ENCODE measurements around the gene TNFRSF19. TPM values are rescaled to one million over a fixed set of nuclear protein-coding genes. Genes with fewer than 3 reads are reported as not detected.

TNFRSF19 gene
- total RNA-seq, 1 experiment from 2014 or later: 0.06 TPM

DNA sequence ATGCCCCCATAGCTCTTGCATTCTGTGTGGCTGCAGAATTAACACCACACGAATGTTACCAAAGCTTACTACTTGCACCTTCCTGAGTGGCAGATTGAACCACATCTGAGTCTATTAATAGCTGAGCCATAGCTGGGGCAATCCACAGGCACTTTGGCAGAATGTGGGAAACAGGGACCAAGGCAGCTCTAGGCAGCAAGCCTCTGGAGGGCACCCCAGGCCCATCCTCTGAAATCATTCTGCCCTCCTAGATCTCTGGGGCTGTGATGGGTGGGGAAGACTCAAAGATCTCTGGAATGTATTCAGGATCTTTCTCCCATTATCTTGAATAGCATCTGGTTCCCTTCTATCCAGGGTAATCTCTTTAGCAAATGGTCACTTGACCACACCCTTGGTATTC lies 139.3 kb downstream of the TNFRSF19 start:
- no peaks in the 10 kb centered on the region for H3K9me3 ChIP-seq (ENCODE audit: low read depth, low read length, poor library complexity, severe bottlenecking)
- intact Hi-C loops (cut with micrococcal nuclease; ENCODE audit: unreplicated experiment): loop anchor here (10.0 kb wide), 1 partner anchor 245 kb away; no protein-coding TSS in a partner anchor
- no peaks in the 10 kb centered on the region for H3K4me1 ChIP-seq (ENCODE audit: insufficient read depth, low read length, poor library complexity, severe bottlenecking)
- CTCF ChIA-PET: no interaction called here
- no peak for DNase-seq (ENCODE audit: low spot score)
- BruUV-seq (replicated peaks): no TSS peak
- TF ChIP-seq, protein P1, sequence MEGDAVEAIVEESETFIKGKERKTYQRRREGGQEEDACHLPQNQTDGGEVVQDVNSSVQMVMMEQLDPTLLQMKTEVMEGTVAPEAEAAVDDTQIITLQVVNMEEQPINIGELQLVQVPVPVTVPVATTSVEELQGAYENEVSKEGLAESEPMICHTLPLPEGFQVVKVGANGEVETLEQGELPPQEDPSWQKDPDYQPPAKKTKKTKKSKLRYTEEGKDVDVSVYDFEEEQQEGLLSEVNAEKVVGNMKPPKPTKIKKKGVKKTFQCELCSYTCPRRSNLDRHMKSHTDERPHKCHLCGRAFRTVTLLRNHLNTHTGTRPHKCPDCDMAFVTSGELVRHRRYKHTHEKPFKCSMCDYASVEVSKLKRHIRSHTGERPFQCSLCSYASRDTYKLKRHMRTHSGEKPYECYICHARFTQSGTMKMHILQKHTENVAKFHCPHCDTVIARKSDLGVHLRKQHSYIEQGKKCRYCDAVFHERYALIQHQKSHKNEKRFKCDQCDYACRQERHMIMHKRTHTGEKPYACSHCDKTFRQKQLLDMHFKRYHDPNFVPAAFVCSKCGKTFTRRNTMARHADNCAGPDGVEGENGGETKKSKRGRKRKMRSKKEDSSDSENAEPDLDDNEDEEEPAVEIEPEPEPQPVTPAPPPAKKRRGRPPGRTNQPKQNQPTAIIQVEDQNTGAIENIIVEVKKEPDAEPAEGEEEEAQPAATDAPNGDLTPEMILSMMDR (conservative IDR thresholded peaks at IDR 0.05; ENCODE audit: low read depth, low read length): no peak
- TF ChIP-seq EZH2 (IDR thresholded peaks at IDR 0.05; ENCODE audit: borderline replicate concordance, low read depth, low read length, poor library complexity, severe bottlenecking): no peak
- H3K4me3 ChIP-seq (ENCODE audit: low read depth, low read length, poor library complexity, severe bottlenecking): no peak overlapping the region
- POLR2A ChIA-PET (ENCODE audit: low non-redundant PET): no interaction called here
- no peaks in the 10 kb centered on the region for H3K27me3 ChIP-seq (replicated peaks; ENCODE audit: insufficient read depth, low read depth, low read length, poor library complexity)
- no peak overlapping the region for H3K27ac ChIP-seq (ENCODE audit: low read depth, low read length, poor library complexity, severe bottlenecking)
- no peaks in the 10 kb centered on the region for H3K36me3 ChIP-seq (ENCODE audit: insufficient read depth, low read length, poor library complexity, severe bottlenecking)

GRCh38 chr13:23710366-23710765 lies 140.2 kb downstream of the TNFRSF19 start:
- Histone ChIP-seq H3K36me3 (ENCODE audit: insufficient read depth, low read length, poor library complexity, severe bottlenecking) (no peaks in the 10 kb centered on the region), H3K4me3 (ENCODE audit: low read depth, low read length, poor library complexity, severe bottlenecking) (no peak overlapping the region), H3K4me1 (ENCODE audit: insufficient read depth, low read length, poor library complexity, severe bottlenecking) (no peaks in the 10 kb centered on the region), H3K27me3 (replicated peaks; ENCODE audit: insufficient read depth, low read depth, low read length, poor library complexity) (no peaks in the 10 kb centered on the region), H3K27ac (ENCODE audit: low read depth, low read length, poor library complexity, severe bottlenecking) (no peak overlapping the region), H3K9me3 (ENCODE audit: low read depth, low read length, poor library complexity, severe bottlenecking) (no peaks in the 10 kb centered on the region)
- intact Hi-C loops (cut with micrococcal nuclease; ENCODE audit: unreplicated experiment): no loop called here
- CTCF ChIA-PET: no interaction called here
- BruUV-seq (replicated peaks): no TSS peak
- DNase-seq (ENCODE audit: low spot score): no peak
- POLR2A ChIA-PET (ENCODE audit: low non-redundant PET): no interaction called here
- TF ChIP-seq EZH2 (IDR thresholded peaks at IDR 0.05; ENCODE audit: borderline replicate concordance, low read depth, low read length, poor library complexity, severe bottlenecking): no peak
- TF ChIP-seq, protein P1 (conservative IDR thresholded peaks at IDR 0.05; ENCODE audit: low read depth, low read length): no peak

- Histone ChIP-seq H3K9me3 (ENCODE audit: low read depth, low read length, poor library complexity, severe bottlenecking) (no peaks in the 10 kb centered on the region), H3K4me1 (ENCODE audit: insufficient read depth, low read length, poor library complexity, severe bottlenecking) (no peaks in the 10 kb centered on the region), H3K27ac (ENCODE audit: low read depth, low read length, poor library complexity, severe bottlenecking) (no peak overlapping the region), H3K36me3 (ENCODE audit: insufficient read depth, low read length, poor library complexity, severe bottlenecking) (no peaks in the 10 kb centered on the region), H3K27me3 (replicated peaks; ENCODE audit: insufficient read depth, low read depth, low read length, poor library complexity) (no peaks in the 10 kb centered on the region), H3K4me3 (ENCODE audit: low read depth, low read length, poor library complexity, severe bottlenecking) (no peak overlapping the region)
- ChIA-PET POLR2A (ENCODE audit: low non-redundant PET) (no interaction called here), CTCF (no interaction called here)
- no TSS peak for BruUV-seq (replicated peaks)
- intact Hi-C loops (cut with micrococcal nuclease; ENCODE audit: unreplicated experiment): no loop called here
- no peak for DNase-seq (ENCODE audit: low spot score)
- TF ChIP-seq, protein P1 (conservative IDR thresholded peaks at IDR 0.05; ENCODE audit: low read depth, low read length): no peak
- no peak for TF ChIP-seq EZH2 (IDR thresholded peaks at IDR 0.05; ENCODE audit: borderline replicate concordance, low read depth, low read length, poor library complexity, severe bottlenecking)
Observed at GRCh38 chr13:23711355-23711754, 141.1 kb downstream of the TNFRSF19 start.
